HG03469 (cell line): ENCODE data around the gene CTDP1.

ENCODE experiments used
- ATAC-seq: cut with Tn5 transposase; IDR thresholded peaks from one replicate; pipeline ENCODE4 v1.9.1; 2021; ENCODE audit warnings: mild to moderate bottlenecking, moderate library complexity, moderate number of reproducible peaks; ENCODE audit not compliant: unreplicated experiment

Gene CTDP1

DNA sequence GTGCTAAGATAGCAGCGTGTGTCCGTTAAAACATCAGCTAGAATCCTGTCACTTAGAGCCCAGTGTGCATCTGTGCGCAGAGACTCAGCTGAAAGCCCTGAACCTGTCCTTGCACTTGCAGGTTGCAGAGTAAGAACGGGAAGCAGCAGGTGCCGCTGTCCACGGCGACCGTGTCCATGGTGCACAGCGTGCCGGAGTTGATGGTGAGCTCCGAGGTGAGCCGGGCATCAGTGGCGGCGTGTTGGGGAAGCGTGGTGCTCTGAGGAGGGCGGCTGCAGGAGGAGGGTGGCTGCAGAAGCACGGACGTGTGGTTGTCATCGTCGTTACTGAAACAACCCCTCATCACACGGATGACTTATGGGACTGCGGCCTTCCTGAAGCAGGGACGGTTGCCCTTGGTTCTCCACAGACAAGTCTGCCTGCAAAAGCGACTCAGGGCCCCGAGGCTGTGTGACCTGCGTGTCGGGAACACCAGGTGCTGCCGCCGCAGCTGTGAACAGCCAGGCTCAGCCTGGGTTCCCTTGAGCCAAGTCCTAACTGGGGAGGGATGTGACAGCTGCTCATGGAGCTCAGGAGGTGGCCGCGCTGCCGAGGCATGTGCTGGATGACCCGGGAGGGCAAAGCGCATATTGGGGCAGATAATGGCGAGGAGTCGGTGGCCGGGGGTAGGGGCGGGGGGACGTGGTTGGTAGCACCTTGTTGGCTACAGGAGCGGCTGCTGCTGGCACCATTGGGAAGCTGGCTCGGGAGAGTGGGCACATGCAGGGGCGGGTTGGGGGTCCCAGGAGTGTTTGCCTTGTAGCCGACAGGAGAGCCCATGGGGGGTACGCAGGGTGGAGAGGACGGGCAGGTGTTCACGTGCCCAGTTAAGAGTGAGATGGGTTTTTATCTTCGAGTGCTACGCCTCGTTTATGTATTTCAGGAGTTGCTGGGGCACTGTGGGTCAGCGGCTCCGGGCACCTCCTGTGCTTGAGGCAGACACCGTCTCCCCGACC is 16.6 kb downstream of the CTDP1 start:
- no peak for ATAC-seq

DNA sequence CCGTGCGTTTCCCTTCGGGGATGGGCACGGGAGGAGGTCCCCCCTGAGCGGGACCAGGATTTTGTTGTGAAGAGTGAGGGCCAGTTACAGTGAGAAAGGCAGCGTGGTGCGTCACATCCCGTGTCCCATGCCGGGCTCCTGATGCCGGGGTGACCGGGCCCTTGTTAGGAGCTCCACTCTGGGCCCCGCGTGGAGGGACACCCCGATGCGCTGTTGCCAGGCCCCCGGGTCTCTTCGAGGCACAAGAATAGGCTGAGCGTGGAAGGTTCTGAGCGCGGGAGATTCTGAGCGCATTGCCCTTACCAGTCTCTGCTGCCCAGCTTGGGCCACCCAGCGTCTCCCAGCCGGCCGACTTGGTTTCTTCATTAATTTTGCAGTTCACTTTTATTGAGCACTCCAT is 17.6 kb downstream of the CTDP1 start:
- no peak for ATAC-seq

DNA sequence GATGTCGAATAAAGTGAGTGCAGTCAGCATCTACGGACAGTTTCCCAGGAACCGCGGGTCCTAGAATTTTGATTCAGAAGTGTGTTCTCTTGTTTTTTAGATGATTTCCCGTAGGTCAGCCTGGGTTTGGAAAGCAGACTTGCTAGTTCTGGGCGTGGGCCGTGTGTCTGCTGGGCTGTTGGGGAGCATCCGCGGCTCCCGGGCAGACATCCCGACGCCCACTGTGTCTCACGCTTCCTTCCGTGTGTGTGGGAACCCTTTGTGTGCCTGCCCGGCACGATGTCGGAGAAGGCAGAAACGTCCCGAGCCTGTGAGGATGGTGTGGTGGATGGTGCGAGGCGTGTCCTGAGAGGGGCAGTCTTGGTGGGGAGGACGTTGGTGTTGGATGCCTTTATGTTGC is 18.4 kb downstream of the CTDP1 start:
- ATAC-seq, result no peak

DNA sequence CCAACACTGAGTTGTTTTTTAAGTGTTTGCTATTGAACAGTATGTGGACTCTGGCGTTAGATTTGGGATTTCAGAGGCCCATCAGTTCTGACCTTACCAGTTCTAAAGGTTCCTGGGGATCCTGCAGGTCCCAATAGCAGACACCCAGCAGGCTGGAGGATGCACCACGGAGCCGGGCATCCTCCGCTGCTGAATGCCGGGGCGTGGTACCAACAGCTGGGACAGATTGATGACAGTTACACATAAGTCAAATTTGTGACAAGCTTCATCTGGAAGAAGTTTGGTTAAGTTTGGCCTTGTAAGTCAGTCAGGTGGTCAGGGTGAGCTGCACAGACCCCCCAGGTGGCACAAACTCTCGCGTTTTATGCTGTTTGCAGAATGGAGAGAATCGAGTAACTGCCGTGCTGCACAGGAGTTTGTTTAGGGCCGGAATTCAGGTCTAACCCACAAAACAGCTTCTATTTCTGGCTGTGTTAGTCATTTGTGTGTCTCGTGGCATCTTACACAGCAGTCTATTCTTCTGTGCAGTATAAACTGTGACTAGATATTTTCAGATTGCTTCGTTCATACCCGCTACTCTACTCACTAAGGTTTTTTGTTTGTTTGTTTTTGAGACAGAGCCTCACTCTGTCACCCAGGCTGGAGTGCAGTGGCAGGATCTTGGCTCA is 19.2 kb downstream of the CTDP1 start:
- no peak for ATAC-seq

DNA sequence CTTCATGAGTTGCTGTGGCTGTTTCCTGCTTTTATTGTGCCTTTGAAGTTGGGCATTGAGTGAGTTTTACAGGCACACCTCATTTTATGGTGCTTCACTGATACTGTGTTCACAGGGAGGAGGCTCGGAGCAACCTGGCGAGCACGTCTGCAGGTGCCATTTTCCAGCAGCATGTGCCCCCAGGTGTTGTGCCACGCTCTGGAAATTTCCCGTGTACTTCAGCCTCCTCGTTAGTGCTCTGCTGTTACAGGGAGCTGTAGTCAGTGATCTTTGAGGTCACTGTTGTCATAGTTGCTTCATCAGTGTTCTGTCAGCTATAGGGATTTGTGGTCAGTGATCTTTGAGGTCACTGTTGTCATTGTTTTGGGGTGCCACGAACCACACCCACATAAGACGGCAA is 20.1 kb downstream of the CTDP1 start:
- no peak for ATAC-seq

DNA sequence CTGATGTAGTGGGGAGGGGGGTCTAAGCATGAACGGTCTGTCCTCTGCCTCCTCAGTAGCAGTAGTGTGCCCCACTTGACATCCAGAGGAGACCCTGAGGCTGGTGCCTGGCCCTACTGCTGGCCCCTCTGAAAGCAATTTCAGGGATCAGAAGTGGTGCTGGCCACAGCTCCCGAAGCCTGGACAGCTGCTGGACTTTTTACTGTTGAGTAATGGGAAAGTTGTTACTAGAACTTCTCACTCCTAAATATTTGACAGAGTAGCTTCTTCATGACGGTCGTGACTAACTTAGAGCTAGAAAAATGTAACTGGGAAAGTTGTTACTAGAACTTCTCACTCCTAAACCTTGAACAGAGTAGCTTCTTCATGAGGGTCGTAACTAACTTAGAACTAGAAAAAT is 23.3 kb downstream of the CTDP1 start:
- ATAC-seq, result no peak

DNA sequence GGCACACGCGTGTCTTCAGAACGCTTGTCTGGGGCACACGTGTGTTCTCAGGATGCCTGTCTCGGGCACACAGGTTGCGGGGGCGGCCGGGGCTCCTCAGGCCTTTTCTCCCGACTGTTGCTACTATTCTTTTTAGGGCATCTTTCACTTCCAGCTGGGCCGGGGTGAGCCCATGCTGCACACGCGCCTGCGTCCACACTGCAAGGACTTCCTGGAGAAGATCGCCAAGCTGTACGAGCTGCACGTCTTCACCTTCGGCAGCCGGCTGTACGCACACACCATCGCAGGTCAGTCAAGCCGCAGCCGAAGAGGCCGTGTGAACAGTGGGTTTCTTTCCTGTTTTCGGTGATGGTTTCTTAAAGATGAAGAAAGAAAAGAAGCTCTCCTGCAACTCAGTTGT is 25.0 kb downstream of the CTDP1 start:
- ATAC-seq, result no peak

DNA sequence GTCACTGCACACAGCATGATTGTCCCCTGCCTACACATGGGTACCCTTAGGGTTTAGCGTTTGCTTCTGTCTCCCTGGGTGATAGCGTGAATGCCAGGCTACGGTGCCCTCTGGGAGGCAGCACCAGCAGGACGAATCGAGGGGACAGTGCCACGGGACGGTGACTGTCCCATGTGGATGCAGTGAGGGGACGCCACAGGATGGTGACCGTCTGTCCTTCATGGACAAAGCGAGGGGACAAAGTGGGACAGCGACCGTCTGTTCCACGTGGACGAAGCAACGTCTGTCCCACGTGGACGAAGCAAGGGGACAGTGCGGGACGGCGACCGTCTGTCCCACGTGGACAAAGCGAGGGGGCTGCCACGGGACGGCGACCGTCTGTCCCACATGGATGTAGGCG is 25.7 kb downstream of the CTDP1 start:
- ATAC-seq, result no peak

DNA sequence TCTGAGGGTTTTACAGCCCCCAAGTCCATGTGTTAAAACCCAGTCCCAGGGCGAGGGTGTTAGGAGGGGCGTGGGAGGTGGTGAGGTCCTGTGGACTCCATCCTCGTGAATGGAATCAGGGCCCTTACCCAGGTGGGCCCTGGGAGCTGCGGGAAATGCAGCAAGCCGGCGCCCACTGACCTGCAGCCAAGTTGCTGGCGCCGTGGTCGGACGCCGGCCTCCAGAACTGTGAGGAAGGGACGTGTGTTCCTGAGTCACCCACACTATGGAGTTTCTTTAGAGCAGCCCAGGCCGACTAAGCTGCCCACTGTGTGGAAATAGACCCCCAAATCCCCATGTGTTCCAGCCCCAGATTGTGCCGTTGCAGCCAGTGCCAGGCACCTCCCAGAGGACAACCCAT is 26.4 kb downstream of the CTDP1 start:
- no peak for ATAC-seq

DNA sequence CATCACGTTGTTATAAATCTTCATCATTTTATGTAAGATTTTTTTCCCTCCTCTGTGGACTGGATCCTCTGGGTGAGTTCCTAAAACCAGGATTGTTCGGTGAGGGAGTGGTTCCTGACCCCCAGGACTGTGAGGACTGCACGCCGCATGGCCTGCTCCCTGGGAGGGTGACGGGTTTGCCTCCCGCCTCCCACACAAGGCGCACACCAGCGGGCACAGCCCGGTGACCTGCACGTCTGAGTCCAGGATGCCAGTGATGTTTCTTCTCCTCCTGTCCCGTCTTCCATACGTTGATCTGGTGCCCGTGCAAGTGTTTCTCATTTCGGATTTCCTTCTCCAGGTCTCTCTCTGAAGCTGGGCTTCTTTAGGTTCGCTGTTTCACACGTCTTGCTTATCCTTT is 27.1 kb downstream of the CTDP1 start:
- ATAC-seq, result no peak

DNA sequence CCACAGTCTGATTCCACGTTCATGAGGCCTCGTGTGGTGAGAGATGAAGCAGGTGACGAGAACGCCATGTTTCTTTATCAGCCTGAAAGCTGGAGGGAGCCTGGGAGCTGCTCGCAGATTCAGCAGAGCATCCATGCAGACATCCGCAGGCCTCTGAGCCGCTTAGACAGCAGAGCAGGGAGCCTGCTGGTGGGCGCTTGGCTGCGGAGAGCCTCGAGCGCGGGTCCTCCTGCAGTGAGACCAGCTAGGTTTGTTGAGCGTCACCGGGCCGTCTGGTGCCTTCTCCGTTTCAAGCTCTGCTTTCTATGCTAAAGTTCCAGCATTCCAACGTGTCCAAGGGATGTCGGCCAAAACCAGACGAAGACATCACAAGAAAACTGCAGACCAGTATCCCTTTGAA is 27.6 kb downstream of the CTDP1 start:
- ATAC-seq, result no peak

DNA sequence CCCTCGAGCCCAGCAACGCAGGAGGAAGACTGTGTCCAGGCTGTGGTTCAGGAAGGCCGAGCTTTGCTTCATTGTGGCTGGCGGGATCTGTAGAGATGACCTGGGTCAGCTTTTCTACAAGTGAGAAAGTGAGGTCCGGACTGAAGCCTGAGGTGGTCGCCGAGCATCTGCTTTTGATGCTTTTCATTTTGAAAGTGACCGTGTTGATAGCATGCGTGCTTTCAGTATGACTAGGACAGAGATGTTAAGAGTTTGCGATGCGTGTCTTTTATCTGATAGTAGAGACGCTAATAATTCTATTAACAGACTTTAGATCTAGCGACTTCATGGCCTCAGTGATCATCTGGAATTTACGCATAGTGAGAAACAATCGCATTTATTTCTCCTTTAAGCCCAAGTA is 28.1 kb downstream of the CTDP1 start:
- ATAC-seq, result no peak

DNA sequence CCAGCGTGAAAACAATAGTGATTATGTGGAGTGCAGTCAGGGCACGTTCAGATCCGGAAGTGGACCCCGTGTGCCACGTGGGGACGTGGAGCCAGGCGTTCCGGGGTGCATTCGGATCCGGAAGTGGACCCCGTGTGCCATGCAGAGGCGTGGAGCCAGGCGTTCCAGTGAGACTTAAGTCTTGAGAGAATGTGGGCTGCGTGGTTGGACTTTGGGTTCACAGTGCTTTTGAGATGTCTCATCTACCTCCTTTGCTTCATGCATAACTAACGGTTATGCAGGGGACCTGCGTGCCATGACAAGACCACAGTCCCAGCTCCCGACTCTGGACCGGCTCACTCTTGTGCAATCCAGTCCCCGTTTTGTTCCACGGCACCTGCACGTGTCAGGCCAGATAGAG is 28.8 kb downstream of the CTDP1 start:
- ATAC-seq, result no peak

DNA sequence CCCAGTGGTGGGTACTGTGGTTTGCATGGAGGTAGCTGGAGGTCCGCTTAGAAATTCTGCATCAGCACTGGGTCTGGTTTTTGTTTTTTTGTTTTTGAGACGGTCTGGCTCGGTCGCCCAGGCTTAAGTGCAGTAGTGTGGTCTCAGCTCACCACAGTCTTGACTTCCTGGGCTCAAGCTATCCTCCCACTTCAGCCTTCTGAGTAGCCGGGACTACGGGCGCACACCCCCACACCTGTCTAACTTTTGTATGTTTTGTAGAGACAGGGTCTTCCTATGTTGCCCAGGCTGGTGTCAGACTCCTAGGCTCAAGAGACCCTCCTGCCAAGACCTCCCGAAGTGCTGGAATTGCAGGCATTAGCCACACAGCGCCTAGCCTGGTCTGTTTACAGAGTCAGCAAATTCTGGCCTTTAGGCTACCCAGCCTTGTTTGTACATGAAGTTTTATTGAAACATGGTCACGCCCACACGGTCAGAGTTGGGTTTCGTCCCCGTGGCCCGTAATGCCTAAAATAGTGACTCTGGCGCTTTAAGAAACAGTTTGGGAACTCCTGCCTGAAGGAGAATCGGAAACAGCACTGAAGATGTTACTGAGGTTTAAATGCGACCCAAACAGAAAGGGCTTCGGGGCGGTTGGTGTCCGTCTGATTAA is 32.7 kb downstream of the CTDP1 start:
- ATAC-seq, result no peak

DNA sequence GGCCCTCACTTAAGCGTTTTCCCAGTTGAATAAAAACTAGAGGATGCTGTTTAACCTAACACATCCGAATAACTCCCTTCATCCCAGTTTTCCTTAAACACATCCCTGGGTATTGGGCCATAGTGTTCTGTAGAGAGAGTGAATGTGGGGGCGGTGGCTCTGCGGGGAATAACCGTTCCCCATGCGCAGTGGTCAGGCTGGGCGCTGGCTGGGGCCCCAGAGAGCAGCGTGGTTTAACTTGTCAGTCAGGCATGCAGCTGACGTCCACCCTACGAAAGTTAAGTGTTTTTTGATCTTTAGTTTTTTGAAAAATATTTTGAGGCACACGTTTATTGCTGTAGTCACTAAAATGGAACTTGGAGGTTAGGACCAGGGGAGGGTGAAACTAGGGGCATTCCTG is 33.7 kb downstream of the CTDP1 start:
- ATAC-seq, result no peak

DNA sequence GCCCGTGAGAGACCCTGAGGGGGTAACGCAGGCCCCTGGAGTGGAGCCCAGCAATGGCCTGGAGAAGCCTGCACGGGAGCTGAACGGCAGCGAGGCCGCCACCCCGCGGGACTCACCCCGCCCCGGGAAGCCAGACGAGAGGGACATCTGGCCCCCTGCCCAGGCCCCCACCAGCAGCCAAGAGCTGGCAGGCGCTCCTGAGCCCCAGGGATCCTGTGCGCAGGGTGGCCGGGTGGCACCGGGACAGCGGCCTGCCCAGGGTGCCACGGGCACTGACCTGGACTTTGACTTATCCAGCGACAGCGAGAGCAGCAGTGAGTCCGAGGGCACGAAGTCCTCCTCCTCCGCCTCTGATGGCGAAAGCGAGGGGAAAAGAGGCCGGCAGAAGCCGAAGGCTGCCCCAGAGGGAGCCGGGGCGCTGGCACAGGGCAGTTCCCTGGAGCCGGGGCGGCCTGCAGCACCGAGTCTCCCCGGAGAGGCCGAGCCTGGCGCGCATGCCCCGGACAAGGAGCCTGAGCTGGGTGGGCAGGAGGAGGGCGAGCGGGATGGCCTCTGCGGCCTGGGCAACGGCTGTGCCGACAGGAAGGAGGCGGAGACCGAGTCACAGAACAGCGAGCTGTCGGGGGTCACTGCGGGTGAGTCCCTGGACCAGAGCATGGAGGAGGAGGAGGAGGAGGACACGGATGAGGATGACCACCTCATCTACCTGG is 35.1 kb downstream of the CTDP1 start:
- no peak for ATAC-seq

DNA sequence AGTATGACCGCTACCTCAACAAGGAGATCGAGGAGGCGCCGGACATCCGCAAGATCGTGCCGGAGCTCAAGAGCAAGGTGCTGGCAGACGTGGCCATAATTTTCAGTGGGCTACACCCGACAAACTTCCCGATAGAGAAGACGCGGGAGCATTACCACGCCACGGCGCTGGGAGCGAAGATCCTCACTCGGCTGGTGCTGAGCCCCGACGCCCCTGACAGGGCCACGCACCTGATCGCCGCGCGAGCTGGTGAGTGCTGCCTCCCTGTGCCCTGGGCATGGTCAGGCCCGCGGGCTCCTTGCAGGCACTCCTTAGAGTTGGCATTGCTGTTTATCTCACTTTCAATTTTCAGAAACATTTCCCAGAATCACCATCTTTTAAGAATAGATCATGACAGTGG is 35.7 kb downstream of the CTDP1 start:
- no peak for ATAC-seq

DNA sequence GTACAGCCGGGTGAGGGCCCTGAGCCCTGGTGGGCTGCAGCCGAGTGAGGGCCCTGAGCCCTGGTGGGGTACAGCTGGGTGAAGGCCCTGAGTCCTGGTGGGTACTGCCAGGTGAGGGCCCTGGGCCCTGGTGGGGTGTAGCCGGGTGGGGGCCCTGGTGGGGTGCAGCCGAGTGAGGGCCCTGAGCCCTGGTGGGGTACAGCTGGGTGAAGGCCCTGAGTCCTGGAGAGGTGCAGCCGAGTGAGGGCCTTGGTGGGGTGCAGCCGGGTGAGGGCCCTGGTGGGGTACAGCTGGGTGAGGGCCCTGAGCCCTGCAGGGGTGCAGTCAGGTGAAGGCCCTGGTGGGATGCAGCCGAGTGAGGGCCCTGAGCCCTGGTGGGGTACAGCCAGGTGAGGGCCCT is 37.5 kb downstream of the CTDP1 start:
- ATAC-seq, result no peak

DNA sequence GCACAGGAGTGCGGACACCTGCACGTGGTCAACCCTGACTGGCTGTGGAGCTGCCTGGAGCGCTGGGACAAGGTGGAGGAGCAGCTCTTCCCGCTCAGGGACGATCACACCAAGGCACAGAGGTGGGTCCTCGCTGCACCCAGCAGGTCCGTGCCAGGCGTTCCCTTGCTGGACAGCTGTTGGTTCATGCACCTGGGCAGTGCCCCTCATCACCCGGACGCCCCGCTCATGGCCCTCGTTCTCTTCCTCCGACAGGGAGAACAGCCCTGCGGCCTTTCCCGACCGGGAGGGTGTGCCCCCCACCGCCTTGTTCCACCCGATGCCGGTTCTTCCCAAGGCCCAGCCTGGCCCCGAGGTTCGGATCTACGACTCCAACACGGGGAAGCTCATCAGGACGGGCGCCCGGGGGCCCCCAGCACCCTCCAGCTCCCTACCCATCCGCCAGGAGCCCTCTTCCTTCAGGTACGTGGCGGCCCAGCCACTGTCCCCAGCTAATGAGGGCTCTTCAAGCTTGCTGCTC is 38.0 kb downstream of the CTDP1 start:
- ATAC-seq, result no peak

DNA sequence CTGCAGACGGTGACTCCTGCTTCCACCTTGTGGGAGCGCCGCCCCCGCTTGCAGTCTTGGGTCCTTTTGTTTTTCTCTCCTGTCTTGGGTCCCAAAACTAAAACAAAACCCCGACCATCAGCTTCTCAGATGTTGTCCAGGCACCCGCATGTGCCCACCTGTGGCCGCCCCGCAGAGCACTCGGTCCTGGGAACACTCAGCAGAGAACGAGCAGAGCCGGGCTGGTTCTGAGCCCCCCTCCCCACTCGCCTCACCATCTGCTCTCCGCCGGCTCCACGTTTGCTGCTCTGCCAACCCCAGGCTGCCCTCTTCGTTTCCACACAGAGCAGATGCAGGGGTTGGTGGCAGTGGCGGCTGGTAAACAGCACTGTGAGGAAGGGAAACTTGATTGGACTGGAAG is 38.5 kb downstream of the CTDP1 start:
- ATAC-seq, result no peak

DNA sequence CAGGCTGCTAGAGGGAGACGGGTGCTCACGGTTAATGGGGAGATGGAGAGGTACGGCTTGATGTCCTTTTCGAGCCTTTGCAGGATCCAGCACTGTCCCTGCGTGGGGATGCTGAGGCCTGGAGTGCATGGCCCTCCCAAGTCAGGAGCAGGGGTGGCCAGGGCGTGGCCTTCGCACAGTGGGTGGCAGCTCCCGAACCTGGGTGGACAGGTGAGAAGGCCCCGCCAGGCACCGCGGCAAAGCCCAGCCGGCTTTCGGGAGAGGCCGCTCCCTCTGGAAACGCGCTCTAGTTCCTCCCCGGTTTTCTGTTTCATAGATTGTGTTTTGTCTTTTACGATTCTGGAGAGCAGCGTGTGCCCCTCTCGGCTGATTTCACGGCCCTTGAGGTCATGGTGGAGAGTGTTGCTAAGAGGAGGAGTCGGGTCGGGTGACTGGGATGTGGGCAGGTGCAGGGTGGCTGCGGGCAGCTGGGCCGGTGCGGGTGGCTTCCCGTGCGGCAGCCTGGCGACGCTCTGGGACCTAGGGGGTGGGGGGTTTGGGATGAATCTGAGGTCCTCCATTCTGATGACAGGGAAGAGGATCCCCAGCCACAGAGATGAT is 39.4 kb downstream of the CTDP1 start:
- no peak for ATAC-seq
